ENCODE results near the gene ZKSCAN2. TPM values are rescaled to one million over a fixed set of nuclear protein-coding genes. Genes with fewer than 3 reads are reported as not detected.

The ZKSCAN2 gene
- total and polyA plus RNA-seq, 2 of the 8 experiments (the other 6 are each of a cell fraction or from before 2014, with no cell fraction given), result 2.2 to 11.6 TPM

GRCh38 chr16:25289466-25289865 lies 31.8 kb upstream of the ZKSCAN2 start:
- Histone ChIP-seq H3K27ac (ENCODE audit: low read depth, low read length) (no peak overlapping the region), H2AK5ac (ENCODE audit: low read depth, low read length) (no peak overlapping the region), H2BK12ac (ENCODE audit: low read depth, low read length) (no peak overlapping the region), H4K8ac (ENCODE audit: extremely low read depth, insufficient read depth, low read length) (no peak overlapping the region), H3K4me2 (ENCODE audit: insufficient read depth in 1 of 2, low read depth in 2 of 2, low read length in 2 of 2) (no peak overlapping the region), H4K5ac (ENCODE audit: insufficient read length, low read depth, low read length) (no peak overlapping the region), H3K4ac (replicated peaks; ENCODE audit: insufficient read length, low read depth, low read length) (no peak overlapping the region), H2AFZ (ENCODE audit: low read length) (no peak overlapping the region), H2BK20ac (ENCODE audit: low read length) (no peak overlapping the region), H3K79me1 (ENCODE audit: low read depth, low read length) (no peaks in the 10 kb centered on the region), H3K18ac (ENCODE audit: extremely low read depth, low read length) (no peak overlapping the region), H2BK120ac (replicated peaks; ENCODE audit: low read depth, low read length) (no peak overlapping the region), H4K20me1 (replicated peaks in 1 of 2; ENCODE audit: control insufficient read depth in 1 of 2, insufficient read depth in 2 of 2, low read length in 2 of 2) (no peaks in the 10 kb centered on the region), H3K79me2 (ENCODE audit: control insufficient read depth in 1 of 2, insufficient read depth in 2 of 2, low read length in 2 of 2) (no peaks in the 10 kb centered on the region), H3K9ac (replicated peaks in 1 of 4; ENCODE audit: extremely low read depth in 1 of 4, low read depth in 3 of 4, low read length in 3 of 4) (no peak overlapping the region), H2BK5ac (ENCODE audit: low read depth, low read length) (no peak overlapping the region), H3K9me3 (ENCODE audit: insufficient read depth in 2 of 2, low read depth in 1 of 2, low read length in 1 of 2) (no peaks in the 10 kb centered on the region), H3K4me1 (replicated peaks in 1 of 4; ENCODE audit: control insufficient read depth in 3 of 4, insufficient read depth in 4 of 4, low read length in 3 of 4) (no peaks in the 10 kb centered on the region), H4K91ac (replicated peaks; ENCODE audit: insufficient read length, low read length) (no peak overlapping the region), H3K23me2 (ENCODE audit: low read depth, low read length) (no peaks in the 10 kb centered on the region), H3K23ac (ENCODE audit: insufficient read length) (no peak overlapping the region), H3K27me3 (replicated peaks in 1 of 4; ENCODE audit: control insufficient read depth in 3 of 4, extremely low read depth in 1 of 4, insufficient read depth in 3 of 4, low read length in 3 of 4) (no peaks in the 10 kb centered on the region), H3K36me3 (ENCODE audit: control insufficient read depth in 2 of 4, insufficient read depth in 4 of 4, low read length in 3 of 4) (no peaks in the 10 kb centered on the region), H3K4me3 (ENCODE audit: extremely low read depth in 1 of 4, insufficient read depth in 2 of 4, low read depth in 3 of 4, low read length in 4 of 4) (no peak overlapping the region), H3K56ac (replicated peaks; ENCODE audit: insufficient read length, low read depth, low read length) (no peak overlapping the region), H2BK15ac (ENCODE audit: low read length) (no peak overlapping the region), H3K14ac (ENCODE audit: insufficient read length) (no peak overlapping the region)
- POLR2A ChIA-PET (ENCODE audit: partially characterized antibody), result no interaction called here
- no peak for DNase-seq (ENCODE audit: low read depth in 1 of 2, low spot score in 2 of 2)
- no peak for TF ChIP-seq JUND (IDR thresholded peaks at IDR 0.05; ENCODE audit: low read length)
- TF ChIP-seq CHD2 (IDR thresholded peaks at IDR 0.05; ENCODE audit: low read length), result no peak
- TF ChIP-seq TAF1 (IDR thresholded peaks at IDR 0.05; ENCODE audit: low read depth, low read length), result no peak
- TF ChIP-seq SAP30 (IDR thresholded peaks at IDR 0.05; ENCODE audit: insufficient read depth, insufficient replicate concordance, low read length), result no peak
- no peak for TF ChIP-seq TAF7 (optimal IDR thresholded peaks at IDR 0.05; ENCODE audit: borderline replicate concordance, low read depth, low read length)
- TF ChIP-seq SP2 (IDR thresholded peaks at IDR 0.05; ENCODE audit: low read length), result no peak
- no peak for TF ChIP-seq CTCF (IDR thresholded peaks at IDR 0.05; ENCODE audit: control extremely low read depth in 1 of 3, insufficient read depth in 1 of 3, low read depth in 1 of 3, low read length in 3 of 3)
- TF ChIP-seq USF2 (IDR thresholded peaks at IDR 0.05; ENCODE audit: low read length), result no peak
- no peak for TF ChIP-seq TEAD4 (IDR thresholded peaks at IDR 0.05; ENCODE audit: low read depth, low read length)
- no peak for TF ChIP-seq SIX5 (IDR thresholded peaks at IDR 0.05; ENCODE audit: low read depth, low read length)
- TF ChIP-seq E2F6 (IDR thresholded peaks at IDR 0.05), result no peak
- no peak for FAIRE-seq
- WGBS, 2 experiments (ENCODE audit: extremely low coverage in 1 of 2, insufficient coverage in 1 of 2, insufficient read length in 1 of 2, insufficient replicate concordance in 2 of 2, low coverage in 1 of 2, low lambda C conversion rate in 2 of 2, missing lambda C conversion rate in 1 of 2), result 90% methylated on average over 3 of the region's 3 CpGs; no CpG with 5 or more reads in 1 of the 2 experiments
- CTCF ChIA-PET (ENCODE audit: partially characterized antibody), result interaction anchor here (1.3 to 1.9 kb wide), 2 partner anchors 13 to 75 kb away, joined by 3 to 10 read pairs; no protein-coding TSS in a partner anchor

All from H1 (cell line).